Mucosa of rectum (tissue), 2 donors: ENCODE measurements around the gene PCDHGB4.
"Not testable (repeated sequence)": the region's sequence is repeated elsewhere in the genome, so short reads cannot be mapped to it uniquely, and the experiment has no call there.

Source experiments
- H3K27ac ChIP-seq, 2 donors: one replicate each; pipeline ENCODE4 v1.7.0; 2013; ENCODE audit warnings: inconsistent platforms in 2 of 2, low read depth in 2 of 2, low read length in 2 of 2
- H3K27me3 ChIP-seq, 2 donors: one replicate each; pipeline ENCODE4 v1.7.0; 2013; ENCODE audit warnings: low read length in 2 of 2; ENCODE audit not compliant: control insufficient read depth in 2 of 2, insufficient read depth in 2 of 2
- H3K36me3 ChIP-seq, 2 donors: one replicate each; pipeline ENCODE4 v1.7.0; 2013; ENCODE audit warnings: low read length in 2 of 2; ENCODE audit not compliant: control insufficient read depth in 2 of 2, insufficient read depth in 2 of 2
- H3K4me1 ChIP-seq, 2 donors: one replicate each; pipeline ENCODE4 v1.7.0; 2013; ENCODE audit warnings: low read length in 2 of 2, mild to moderate bottlenecking in 1 of 2; ENCODE audit not compliant: control insufficient read depth in 2 of 2, insufficient read depth in 2 of 2
- H3K4me3 ChIP-seq, 2 donors: one replicate each; pipeline ENCODE4 v1.7.0; 2013; ENCODE audit warnings: low read length in 2 of 2
- H3K9ac ChIP-seq, 2 donors: one replicate each; pipeline ENCODE4 v1.7.0; 2013; ENCODE audit warnings: low read length in 2 of 2, low read depth in 1 of 2, mild to moderate bottlenecking in 1 of 2
- H3K9me3 ChIP-seq, 2 donors: one replicate each; pipeline ENCODE4 v1.7.0; 2013; ENCODE audit warnings: low read length in 2 of 2; ENCODE audit not compliant: control insufficient read depth in 2 of 2
- donor health status: healthy.
- donor health status: Normal muscosa, but diverticular disease.

Gene PCDHGB4

DNA sequence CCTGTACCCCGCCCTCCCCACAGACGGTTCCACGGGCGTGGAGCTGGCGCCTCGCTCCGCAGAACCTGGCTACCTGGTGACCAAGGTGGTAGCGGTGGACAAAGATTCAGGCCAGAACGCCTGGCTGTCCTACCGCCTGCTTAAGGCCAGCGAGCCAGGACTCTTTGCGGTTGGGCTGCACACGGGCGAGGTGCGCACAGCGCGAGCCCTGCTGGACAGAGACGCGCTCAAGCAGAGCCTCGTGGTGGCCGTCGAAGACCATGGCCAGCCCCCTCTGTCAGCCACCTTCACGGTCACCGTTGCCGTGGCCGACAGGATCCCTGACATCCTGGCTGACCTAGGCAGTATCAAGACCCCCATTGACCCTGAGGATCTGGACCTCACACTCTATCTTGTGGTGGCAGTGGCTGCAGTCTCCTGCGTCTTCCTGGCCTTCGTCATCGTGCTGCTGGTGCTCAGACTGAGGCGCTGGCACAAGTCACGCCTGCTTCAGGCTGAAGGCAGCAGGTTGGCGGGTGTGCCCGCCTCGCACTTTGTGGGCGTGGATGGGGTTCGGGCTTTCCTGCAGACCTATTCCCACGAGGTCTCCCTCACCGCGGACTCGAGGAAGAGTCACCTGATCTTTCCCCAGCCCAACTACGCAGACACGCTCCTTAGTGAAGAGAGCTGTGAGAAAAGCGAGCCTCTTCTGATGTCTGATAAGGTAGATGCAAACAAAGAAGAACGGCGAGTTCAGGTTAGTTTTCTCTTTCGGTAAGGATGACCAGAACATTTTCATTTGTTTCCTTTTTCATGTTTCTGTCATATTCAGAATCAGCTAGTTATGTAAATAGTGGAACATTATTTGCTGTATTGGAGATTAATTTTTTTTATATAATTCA is 21.2 kb upstream of the PCDHGB4 start:
- Histone ChIP-seq H3K4me3 (no peak overlapping the region), H3K9me3 (peaks cover 29 to 45% of the 10 kb centered on the region in 2 donors), H3K4me1 (no peaks in the 10 kb centered on the region), H3K9ac (no peak overlapping the region), H3K36me3 (no peaks in the 10 kb centered on the region), H3K27me3 (peaks cover 0 to 6% of the 10 kb centered on the region in 2 donors), H3K27ac (no peak overlapping the region)

DNA sequence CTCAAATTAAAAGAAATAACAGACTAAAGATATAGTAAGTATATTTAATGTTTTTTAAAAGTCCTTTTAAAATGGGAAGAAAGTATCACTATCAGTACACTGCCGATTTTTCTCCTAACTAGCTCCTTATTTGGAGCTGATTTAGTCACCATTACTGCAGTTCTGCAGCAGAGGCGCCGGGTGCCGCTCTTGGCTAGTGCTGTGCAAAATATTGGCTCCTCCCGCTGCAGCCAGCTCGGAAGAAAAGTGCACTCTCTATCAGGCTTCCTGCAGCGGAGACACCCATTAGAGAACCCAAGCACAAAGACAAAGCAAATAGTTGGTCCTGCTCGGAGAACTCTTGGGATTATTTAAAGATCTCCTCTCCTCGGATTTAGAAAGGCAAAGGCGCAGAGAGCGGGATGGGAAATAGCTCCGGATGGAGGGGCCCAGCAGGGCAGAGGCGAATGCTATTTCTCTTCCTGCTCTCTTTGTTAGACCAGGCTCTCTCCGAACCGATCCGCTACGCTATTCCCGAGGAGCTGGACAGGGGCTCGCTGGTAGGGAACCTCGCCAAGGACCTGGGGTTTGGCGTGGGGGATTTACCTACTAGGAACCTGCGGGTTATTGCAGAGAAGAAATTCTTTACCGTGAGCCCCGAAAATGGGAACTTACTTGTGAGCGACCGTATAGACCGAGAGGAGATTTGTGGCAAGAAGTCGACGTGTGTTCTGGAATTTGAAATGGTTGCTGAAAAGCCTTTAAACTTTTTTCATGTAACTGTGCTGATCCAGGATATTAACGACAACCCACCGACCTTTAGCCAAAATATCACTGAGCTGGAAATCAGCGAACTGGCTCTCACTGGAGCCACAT is 17.3 kb upstream of the PCDHGB4 start, which contains the start of gene PCDHGB3:
Gene PCDHGB3 (plus strand): TSS at position 249 of the 855 bp plus-strand sequence. CDS start 153 bp downstream, at position 402.
- H3K9ac ChIP-seq: no peak within 1 kb of the TSS
- H3K4me1 ChIP-seq: no peaks in the 10 kb centered on the region
- H3K27me3 ChIP-seq: peaks cover 0 to 4% of the 10 kb centered on the region in 2 donors
- peak within 1 kb of the TSS; percentile 46 to 58 for H3K4me3 ChIP-seq
- no peaks in the 10 kb centered on the region for H3K36me3 ChIP-seq
- H3K27ac ChIP-seq: no peak within 1 kb of the TSS
- peaks cover 39 to 43% of the 10 kb centered on the region in 2 donors for H3K9me3 ChIP-seq

DNA sequence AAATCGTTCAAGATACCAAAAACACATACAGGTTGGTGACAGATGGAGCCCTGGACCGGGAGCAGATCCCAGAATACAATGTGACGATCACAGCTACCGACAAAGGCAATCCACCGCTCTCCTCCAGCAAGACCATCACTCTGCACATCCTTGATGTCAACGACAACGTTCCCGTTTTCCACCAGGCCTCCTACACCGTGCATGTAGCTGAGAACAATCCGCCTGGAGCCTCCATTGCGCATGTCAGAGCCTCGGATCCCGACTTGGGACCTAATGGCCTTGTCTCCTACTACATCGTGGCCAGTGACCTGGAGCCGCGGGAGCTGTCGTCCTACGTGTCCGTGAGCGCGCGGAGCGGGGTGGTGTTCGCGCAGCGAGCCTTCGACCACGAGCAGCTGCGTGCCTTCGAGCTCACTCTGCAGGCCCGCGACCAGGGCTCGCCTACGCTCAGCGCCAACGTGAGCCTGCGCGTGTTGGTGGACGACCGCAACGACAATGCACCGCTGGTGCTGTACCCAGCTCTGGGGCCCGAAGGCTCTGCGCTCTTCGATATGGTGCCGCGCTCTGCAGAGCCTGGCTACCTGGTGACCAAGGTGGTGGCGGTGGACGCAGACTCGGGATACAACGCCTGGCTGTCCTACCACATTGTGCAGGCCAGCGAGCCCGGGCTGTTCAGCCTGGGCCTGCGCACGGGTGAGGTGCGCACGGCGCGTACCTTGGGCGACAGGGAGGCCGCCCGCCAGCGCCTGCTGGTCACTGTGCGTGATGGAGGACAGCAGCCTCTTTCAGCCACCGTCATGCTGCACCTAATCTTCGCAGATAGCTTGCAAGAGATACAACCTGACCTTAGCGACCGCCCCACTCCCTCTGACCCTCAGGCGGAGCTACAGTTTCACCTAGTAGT is 15.7 kb upstream of the PCDHGB4 start:
- Histone ChIP-seq H3K36me3 (no peaks in the 10 kb centered on the region), H3K9ac (no peak overlapping the region), H3K4me1 (no peaks in the 10 kb centered on the region), H3K27me3 (no peaks in the 10 kb centered on the region), H3K9me3 (peaks cover 34 to 37% of the 10 kb centered on the region in 2 donors), H3K27ac (no peak overlapping the region), H3K4me3 (peak overlapping the region; percentile 11 to 14)

DNA sequence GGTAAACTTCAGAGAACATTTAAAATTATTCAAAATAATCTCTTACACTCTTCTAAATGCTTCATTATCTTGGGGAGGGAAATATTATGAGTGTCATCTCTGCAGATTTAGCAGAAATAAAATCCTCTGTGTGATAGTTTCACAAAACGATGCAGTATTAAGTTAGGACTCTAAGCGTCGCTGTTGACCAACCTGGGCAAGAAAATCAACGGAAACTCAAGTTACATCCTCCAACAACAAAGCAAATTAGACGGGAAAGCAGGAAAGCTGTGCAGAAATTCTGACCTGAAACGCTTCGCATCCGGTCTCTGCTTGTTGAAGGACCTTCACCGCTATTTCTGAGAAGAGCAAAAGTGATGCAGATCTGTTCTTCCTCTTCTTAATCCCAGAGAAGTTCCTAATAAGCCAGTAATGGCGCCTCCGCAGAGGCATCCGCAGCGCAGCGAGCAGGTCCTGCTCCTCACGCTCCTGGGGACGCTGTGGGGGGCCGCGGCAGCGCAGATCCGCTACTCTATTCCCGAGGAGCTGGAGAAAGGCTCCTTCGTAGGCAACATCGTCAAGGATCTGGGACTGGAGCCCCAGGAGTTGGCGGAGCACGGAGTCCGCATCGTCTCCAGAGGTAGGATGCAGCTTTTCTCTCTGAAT is 13.7 kb upstream of the PCDHGB4 start, which contains the start of gene PCDHGA6:
Gene PCDHGA6 (plus strand): TSS at position 219 of the 645 bp plus-strand sequence. CDS start 193 bp downstream, at position 412.
- no peaks in the 10 kb centered on the region for H3K4me1 ChIP-seq
- no peak within 1 kb of the TSS for H3K9ac ChIP-seq
- H3K9me3 ChIP-seq: peaks cover 34 to 37% of the 10 kb centered on the region in 2 donors
- H3K27ac ChIP-seq: no peak within 1 kb of the TSS
- no peaks in the 10 kb centered on the region for H3K27me3 ChIP-seq
- H3K36me3 ChIP-seq: no peaks in the 10 kb centered on the region
- peak within 1 kb of the TSS in 1 of 2 donors; percentile 15 for H3K4me3 ChIP-seq

DNA sequence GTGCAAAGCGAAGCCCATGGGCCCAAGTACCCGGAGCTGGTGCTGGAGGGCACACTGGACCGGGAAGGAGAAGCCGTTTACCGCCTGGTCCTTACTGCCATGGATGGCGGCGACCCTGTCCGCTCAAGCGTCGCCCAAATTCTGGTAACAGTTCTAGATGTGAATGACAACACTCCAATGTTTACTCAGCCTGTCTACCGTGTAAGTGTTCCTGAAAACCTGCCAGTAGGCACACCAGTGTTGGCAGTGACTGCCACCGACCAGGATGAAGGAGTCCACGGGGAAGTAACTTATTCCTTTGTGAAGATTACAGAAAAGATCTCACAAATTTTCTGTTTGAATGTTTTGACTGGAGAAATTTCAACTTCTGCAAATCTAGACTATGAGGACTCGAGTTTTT is 12.9 kb upstream of the PCDHGB4 start:
- H3K4me1 ChIP-seq: no peaks in the 10 kb centered on the region
- H3K9me3 ChIP-seq: peaks cover 34 to 37% of the 10 kb centered on the region in 2 donors
- H3K9ac ChIP-seq: no peak overlapping the region
- no peaks in the 10 kb centered on the region for H3K27me3 ChIP-seq
- H3K4me3 ChIP-seq: peak overlapping the region in 1 of 2 donors; percentile 15
- H3K27ac ChIP-seq: no peak overlapping the region
- no peaks in the 10 kb centered on the region for H3K36me3 ChIP-seq

DNA sequence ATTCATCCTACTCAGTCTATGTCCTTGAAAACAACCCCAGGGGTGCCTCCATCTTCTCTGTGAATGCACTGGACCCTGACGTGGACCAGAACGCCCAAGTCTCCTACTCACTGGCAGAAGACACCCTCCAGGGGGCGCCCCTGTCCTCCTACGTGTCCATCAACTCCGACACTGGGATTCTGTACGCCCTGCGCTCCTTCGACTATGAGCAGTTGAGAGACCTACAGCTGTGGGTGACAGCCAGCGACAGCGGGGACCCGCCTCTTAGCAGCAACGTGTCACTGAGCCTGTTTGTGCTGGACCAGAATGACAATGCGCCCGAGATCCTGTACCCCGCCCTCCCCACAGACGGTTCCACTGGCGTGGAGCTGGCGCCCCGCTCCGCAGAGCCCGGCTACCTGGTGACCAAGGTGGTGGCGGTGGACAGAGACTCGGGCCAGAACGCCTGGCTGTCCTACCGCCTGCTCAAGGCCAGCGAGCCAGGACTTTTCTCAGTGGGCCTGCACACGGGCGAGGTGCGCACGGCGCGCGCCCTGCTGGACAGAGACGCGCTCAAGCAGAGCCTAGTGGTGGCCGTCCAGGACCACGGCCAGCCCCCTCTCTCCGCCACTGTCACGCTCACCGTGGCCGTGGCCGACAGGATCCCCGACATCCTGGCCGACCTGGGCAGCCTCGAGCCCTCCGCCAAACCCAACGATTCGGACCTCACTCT is 11.9 kb upstream of the PCDHGB4 start:
- H3K4me3 ChIP-seq, H3K36me3 ChIP-seq, H3K4me1 ChIP-seq, H3K27me3 ChIP-seq, H3K9ac ChIP-seq, H3K27ac ChIP-seq: not testable (repeated sequence)
- H3K9me3 ChIP-seq: peaks cover 28 to 37% of the 10 kb centered on the region in 2 donors

DNA sequence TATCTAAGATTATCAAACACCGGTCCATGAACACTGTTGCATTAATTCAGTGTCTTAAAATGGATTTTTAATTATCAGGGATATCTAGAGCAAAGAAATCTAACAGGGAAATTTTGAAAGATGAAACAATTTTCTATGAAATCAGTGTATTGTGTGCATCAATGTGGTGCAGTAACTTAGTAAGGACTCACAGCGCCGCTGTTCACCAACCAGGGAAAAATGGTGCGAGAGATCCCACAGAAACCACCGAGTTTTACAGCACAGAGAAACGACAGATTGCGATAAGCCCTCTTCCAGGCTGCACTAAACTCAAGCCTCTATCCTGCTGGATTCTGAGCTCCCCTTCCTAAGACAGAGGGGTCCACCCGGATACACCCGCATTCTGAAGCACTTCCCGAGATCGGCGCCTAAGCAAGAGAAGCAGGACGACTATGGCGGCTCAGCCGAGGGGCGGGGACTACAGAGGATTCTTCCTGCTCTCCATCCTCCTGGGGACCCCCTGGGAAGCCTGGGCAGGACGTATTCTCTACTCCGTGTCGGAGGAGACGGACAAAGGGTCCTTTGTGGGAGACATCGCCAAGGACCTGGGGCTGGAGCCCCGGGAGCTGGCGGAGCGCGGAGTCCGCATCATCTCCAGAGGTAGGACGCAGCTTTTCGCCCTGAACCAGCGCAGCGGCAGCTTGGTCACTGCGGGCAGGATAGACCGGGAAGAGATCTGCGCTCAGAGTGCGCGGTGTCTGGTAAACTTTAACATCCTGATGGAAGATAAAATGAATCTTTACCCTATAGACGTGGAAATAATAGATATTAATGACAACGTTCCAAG is 4.8 kb upstream of the PCDHGB4 start, which contains the start of gene PCDHGA7:
Gene PCDHGA7 (plus strand): TSS at position 274 of the 826 bp plus-strand sequence. CDS start 158 bp downstream, at position 432.
- no peak within 1 kb of the TSS for H3K9ac ChIP-seq
- no peaks in the 10 kb centered on the region for H3K27me3 ChIP-seq
- H3K9me3 ChIP-seq: peaks cover 0 to 23% of the 10 kb centered on the region in 2 donors
- no peaks in the 10 kb centered on the region for H3K36me3 ChIP-seq
- H3K4me1 ChIP-seq: no peaks in the 10 kb centered on the region
- H3K27ac ChIP-seq: no peak within 1 kb of the TSS
- H3K4me3 ChIP-seq: peak within 1 kb of the TSS; percentile 5 to 29

DNA sequence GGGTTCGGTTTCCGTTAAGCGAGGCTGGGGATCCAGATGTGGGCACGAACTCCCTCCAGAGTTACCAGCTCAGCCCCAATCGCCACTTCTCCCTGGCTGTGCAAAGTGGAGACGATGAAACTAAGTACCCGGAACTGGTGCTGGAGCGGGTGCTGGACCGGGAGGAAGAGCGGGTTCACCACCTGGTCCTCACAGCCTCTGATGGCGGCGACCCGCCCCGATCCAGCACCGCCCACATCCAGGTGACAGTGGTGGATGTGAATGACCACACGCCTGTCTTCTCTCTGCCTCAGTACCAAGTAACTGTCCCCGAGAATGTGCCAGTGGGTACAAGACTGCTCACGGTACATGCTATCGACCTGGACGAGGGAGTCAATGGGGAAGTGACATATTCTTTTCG is 4.2 kb upstream of the PCDHGB4 start:
- Histone ChIP-seq H3K4me1 (no peaks in the 10 kb centered on the region), H3K4me3 (no peak overlapping the region), H3K9ac (no peak overlapping the region), H3K9me3 (peaks cover 2 to 25% of the 10 kb centered on the region in 2 donors), H3K27me3 (no peaks in the 10 kb centered on the region), H3K36me3 (no peaks in the 10 kb centered on the region), H3K27ac (no peak overlapping the region)
